Measurements from ENCODE around the gene IER3. TPM values are rescaled to one million over a fixed set of nuclear protein-coding genes. Genes with fewer than 3 reads are reported as not detected.

The IER3 gene
- total and polyA plus RNA-seq, 8 donors = 5.5 to 77.0 (median 16.3) TPM

DNA sequence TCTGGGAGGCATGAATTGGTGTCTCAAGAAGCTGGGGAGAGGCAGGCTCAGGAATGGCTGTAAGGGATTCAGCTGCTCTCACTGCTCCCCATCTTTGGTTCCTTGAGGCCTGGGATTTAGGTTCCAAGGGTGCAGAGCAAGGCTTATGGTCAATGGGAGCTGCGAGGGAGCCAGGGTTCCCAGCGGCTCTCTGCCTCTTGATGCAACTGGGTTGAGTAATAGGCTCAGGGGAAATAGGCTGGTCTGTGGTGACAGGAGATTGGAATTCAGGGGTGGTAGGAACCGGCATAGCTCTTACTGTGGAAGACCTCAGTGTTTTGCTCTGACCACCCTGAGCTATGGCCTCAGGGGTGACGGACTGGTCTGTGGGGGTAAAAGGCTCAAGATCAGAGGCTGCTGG lies 40.5 kb downstream of the IER3 start:
- peaks cover 0 to 21% of the 10 kb centered on the region in 2 donors for H3K4me1 ChIP-seq
- H3K4me3 ChIP-seq = no peak overlapping the region
- TF ChIP-seq, protein P1, sequence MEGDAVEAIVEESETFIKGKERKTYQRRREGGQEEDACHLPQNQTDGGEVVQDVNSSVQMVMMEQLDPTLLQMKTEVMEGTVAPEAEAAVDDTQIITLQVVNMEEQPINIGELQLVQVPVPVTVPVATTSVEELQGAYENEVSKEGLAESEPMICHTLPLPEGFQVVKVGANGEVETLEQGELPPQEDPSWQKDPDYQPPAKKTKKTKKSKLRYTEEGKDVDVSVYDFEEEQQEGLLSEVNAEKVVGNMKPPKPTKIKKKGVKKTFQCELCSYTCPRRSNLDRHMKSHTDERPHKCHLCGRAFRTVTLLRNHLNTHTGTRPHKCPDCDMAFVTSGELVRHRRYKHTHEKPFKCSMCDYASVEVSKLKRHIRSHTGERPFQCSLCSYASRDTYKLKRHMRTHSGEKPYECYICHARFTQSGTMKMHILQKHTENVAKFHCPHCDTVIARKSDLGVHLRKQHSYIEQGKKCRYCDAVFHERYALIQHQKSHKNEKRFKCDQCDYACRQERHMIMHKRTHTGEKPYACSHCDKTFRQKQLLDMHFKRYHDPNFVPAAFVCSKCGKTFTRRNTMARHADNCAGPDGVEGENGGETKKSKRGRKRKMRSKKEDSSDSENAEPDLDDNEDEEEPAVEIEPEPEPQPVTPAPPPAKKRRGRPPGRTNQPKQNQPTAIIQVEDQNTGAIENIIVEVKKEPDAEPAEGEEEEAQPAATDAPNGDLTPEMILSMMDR (IDR thresholded peaks at IDR 0.05) = no peak
- H3K27ac ChIP-seq = no peak overlapping the region
- DNase-seq (no peak), ATAC-seq (no peak)
- no peaks in the 10 kb centered on the region for H3K27me3 ChIP-seq
- H3K36me3 ChIP-seq = peaks cover 0 to 55% of the 10 kb centered on the region in 2 donors
- H3K9me3 ChIP-seq = no peaks in the 10 kb centered on the region
- intact Hi-C loops (cut with DNase I) = no loop called here

DNA sequence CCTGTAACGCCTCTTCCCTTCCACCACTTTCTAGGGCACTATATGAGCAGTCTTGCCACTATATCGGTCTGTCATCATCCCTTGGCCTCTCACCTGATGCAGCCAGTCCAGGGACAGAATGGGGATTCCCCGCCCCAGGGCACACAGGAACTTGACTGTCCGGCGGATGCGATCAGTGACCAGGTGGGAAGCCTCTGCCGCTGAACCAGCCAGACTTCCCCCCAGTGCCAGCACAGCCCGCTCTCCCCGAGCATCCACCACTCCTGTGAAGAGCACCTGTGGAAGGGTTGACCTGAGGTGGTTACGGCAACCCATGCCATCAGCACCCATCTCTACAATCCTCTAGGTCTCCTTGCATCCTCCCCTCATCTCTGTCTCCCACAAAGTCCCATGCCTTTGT lies 41.3 kb downstream of the IER3 start:
- no peaks in the 10 kb centered on the region for H3K27me3 ChIP-seq
- peaks cover 0 to 52% of the 10 kb centered on the region in 2 donors for H3K36me3 ChIP-seq
- no peaks in the 10 kb centered on the region for H3K9me3 ChIP-seq
- peaks cover 0 to 21% of the 10 kb centered on the region in 2 donors for H3K4me1 ChIP-seq
- TF ChIP-seq, protein P1 (IDR thresholded peaks at IDR 0.05) = no peak
- ATAC-seq = no peak
- no peak overlapping the region for H3K27ac ChIP-seq
- intact Hi-C loops (cut with DNase I) = no loop called here
- no peak for DNase-seq
- no peak overlapping the region for H3K4me3 ChIP-seq

DNA sequence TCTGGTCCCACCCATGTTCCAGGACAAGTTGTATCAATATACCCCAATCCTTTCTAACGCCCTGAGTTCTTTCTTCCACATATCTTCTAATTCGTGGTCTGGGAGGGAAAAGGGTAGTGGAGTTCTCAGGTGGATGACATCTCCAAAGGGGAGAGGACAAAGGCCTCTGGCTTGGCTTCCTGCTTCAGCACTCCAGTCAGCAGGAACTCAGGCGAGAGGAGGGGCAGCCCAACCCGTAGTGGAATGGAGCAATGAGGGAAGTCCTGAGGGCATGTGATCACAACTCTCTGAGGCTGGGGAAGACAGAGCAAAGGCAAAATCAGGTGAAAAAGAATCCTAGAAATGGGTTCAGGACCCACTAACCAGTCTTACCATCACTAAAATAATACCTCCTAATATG lies 44.0 kb downstream of the IER3 start:
- TF ChIP-seq, protein P1 (IDR thresholded peaks at IDR 0.05) = no peak
- no peak overlapping the region for H3K4me3 ChIP-seq
- DNase-seq (no peak), ATAC-seq (peak; percentile 87)
- peak overlapping the region in 1 of 2 donors; percentile 18 for H3K27ac ChIP-seq
- H3K27me3 ChIP-seq = no peaks in the 10 kb centered on the region
- no peaks in the 10 kb centered on the region for H3K9me3 ChIP-seq
- intact Hi-C loops (cut with DNase I) = no loop called here
- H3K36me3 ChIP-seq = peaks cover 0 to 27% of the 10 kb centered on the region in 2 donors
- peaks cover 0 to 21% of the 10 kb centered on the region in 2 donors for H3K4me1 ChIP-seq

DNA sequence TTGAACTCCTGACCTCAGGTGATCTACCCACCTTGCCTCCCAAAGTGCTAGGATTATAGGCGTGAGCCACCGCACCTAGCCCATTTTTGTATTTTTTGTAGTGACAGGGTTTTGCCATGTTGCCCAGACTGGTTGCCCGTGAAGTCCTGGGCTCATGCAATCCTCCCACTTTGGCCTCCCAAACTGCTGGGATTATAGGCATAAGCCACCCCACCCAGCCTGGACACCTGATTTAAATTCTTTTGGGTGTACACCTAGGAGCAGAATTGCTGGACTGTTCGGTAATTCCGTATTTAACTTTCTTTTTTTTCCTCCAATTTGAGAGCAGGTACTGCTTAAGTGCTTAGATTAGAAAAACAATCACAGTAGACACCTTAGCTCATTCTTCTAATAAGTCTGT lies 47.9 kb downstream of the IER3 start:
- DNase-seq (no peak), ATAC-seq (no peak)
- Histone ChIP-seq H3K27me3 (no peaks in the 10 kb centered on the region), H3K36me3 (no peaks in the 10 kb centered on the region), H3K9me3 (no peaks in the 10 kb centered on the region), H3K27ac (no peak overlapping the region), H3K4me1 (peaks cover 0 to 11% of the 10 kb centered on the region in 2 donors), H3K4me3 (no peak overlapping the region)
- intact Hi-C loops (cut with DNase I) = no loop called here
- TF ChIP-seq, protein P1 (IDR thresholded peaks at IDR 0.05) = no peak

Other genes starting within 250 kb of the IER3 start
- gene GNL1, start 188.1 kb downstream of the IER3 start, total RNA-seq = 10 to 100 TPM; 52.5 to 61.0 TPM
- 100 to 1,000 TPM in 4 of 6 donors, 10 to 100 TPM in 2; 96.5 to 108 (median 106) TPM for gene GNL1, start 188.1 kb downstream of the IER3 start, polyA plus RNA-seq (ENCODE audit: insufficient read length in 6 of 6)
- 10 to 100 TPM in 1 of 2 donors, 1 to 10 TPM in 1; 5.7 to 10.1 TPM for gene PRR3, start 187.3 kb downstream of the IER3 start, total RNA-seq
- 10 to 100 TPM; 34.5 to 44.1 (median 37.9) TPM for gene PRR3, start 187.3 kb downstream of the IER3 start, polyA plus RNA-seq (ENCODE audit: insufficient read length in 6 of 6)
- gene ABCF1, start 173.1 kb downstream of the IER3 start, total RNA-seq = 10 to 100 TPM; 37.9 to 47.6 TPM
- 10 to 100 TPM; 60.2 to 75.1 (median 62.1) TPM for gene ABCF1, start 173.1 kb downstream of the IER3 start, polyA plus RNA-seq (ENCODE audit: insufficient read length in 6 of 6)
- gene PPP1R10, start 127.3 kb downstream of the IER3 start, total RNA-seq = 10 to 100 TPM; 44.9 to 71.1 TPM
- 10 to 100 TPM; 47.1 to 59.3 (median 49.6) TPM for gene PPP1R10, start 127.3 kb downstream of the IER3 start, polyA plus RNA-seq (ENCODE audit: insufficient read length in 6 of 6)
- 10 to 100 TPM; 36.6 to 54.7 TPM for gene MRPS18B, start 126.7 kb downstream of the IER3 start, total RNA-seq
- 10 to 100 TPM; 41.2 to 50.5 (median 43.5) TPM for gene MRPS18B, start 126.7 kb downstream of the IER3 start, polyA plus RNA-seq (ENCODE audit: insufficient read length in 6 of 6)
- gene ATAT1, start 117.7 kb downstream of the IER3 start, total RNA-seq = 10 to 100 TPM in 1 of 2 donors, 1 to 10 TPM in 1; 8.6 to 10.6 TPM
- gene ATAT1, start 117.7 kb downstream of the IER3 start, polyA plus RNA-seq (ENCODE audit: insufficient read length in 6 of 6) = 10 to 100 TPM; 52.2 to 73.0 (median 64.2) TPM
- 10 to 100 TPM; 15.2 to 16.4 TPM for gene C6orf136, start 97.4 kb downstream of the IER3 start, total RNA-seq
- 10 to 100 TPM; 10.7 to 18.1 (median 14.4) TPM for gene C6orf136, start 97.4 kb downstream of the IER3 start, polyA plus RNA-seq (ENCODE audit: insufficient read length in 6 of 6)
- gene DHX16, start 71.5 kb downstream of the IER3 start, total RNA-seq = 10 to 100 TPM; 23.8 to 28.1 TPM
- 10 to 100 TPM; 34.0 to 43.4 (median 41.8) TPM for gene DHX16, start 71.5 kb downstream of the IER3 start, polyA plus RNA-seq (ENCODE audit: insufficient read length in 6 of 6)
- 100 to 1,000 TPM in 1 of 2 donors, 10 to 100 TPM in 1; 51.8 to 117 TPM for gene PPP1R18, start 57.9 kb downstream of the IER3 start, total RNA-seq
- gene PPP1R18, start 57.9 kb downstream of the IER3 start, polyA plus RNA-seq (ENCODE audit: insufficient read length in 6 of 6) = 10 to 100 TPM; 36.7 to 54.4 (median 42.4) TPM
- gene NRM, start 53.6 kb downstream of the IER3 start, total RNA-seq = 10 to 100 TPM; 13.1 to 17.4 TPM
- gene NRM, start 53.6 kb downstream of the IER3 start, polyA plus RNA-seq (ENCODE audit: insufficient read length in 6 of 6) = 10 to 100 TPM; 36.9 to 55.1 (median 41.1) TPM
- gene MDC1, start 27.3 kb downstream of the IER3 start, total RNA-seq = 10 to 100 TPM; 28.2 to 38.6 TPM
- gene MDC1, start 27.3 kb downstream of the IER3 start, polyA plus RNA-seq (ENCODE audit: insufficient read length in 6 of 6) = 10 to 100 TPM; 43.5 to 53.6 (median 49.9) TPM
- gene TUBB, start 24.2 kb downstream of the IER3 start, total RNA-seq = 100 to 1,000 TPM; 409 to 602 TPM
- gene TUBB, start 24.2 kb downstream of the IER3 start, polyA plus RNA-seq (ENCODE audit: insufficient read length in 6 of 6) = 1,000 to 10,000 TPM; 1,093 to 1,665 (median 1,153) TPM
- 100 to 1,000 TPM; 148 to 206 TPM for gene FLOT1, start 1.9 kb downstream of the IER3 start, total RNA-seq
- 100 to 1,000 TPM; 115 to 135 (median 124) TPM for gene FLOT1, start 1.9 kb downstream of the IER3 start, polyA plus RNA-seq (ENCODE audit: insufficient read length in 6 of 6)
- 100 to 1,000 TPM in 1 of 2 donors, 10 to 100 TPM in 1; 77.9 to 148 TPM for gene DDR1, start 140.0 kb upstream of the IER3 start, total RNA-seq
- gene DDR1, start 140.0 kb upstream of the IER3 start, polyA plus RNA-seq (ENCODE audit: insufficient read length in 6 of 6) = 10 to 100 TPM; 79.5 to 99.9 (median 90.0) TPM
- 10 to 100 TPM; 29.5 to 34.2 TPM for gene GTF2H4, start 163.7 kb upstream of the IER3 start, total RNA-seq
- 10 to 100 TPM; 35.5 to 59.5 (median 53.0) TPM for gene GTF2H4, start 163.7 kb upstream of the IER3 start, polyA plus RNA-seq (ENCODE audit: insufficient read length in 6 of 6)
- 10 to 100 TPM; 34.0 to 40.3 TPM for gene VARS2, start 169.7 kb upstream of the IER3 start, total RNA-seq
- gene VARS2, start 169.7 kb upstream of the IER3 start, polyA plus RNA-seq (ENCODE audit: insufficient read length in 6 of 6) = 10 to 100 TPM; 42.3 to 54.3 (median 46.9) TPM
- 100 to 1,000 TPM; 213 to 384 TPM for gene SFTA2, start 187.6 kb upstream of the IER3 start, total RNA-seq
- 10 to 100 TPM in 5 of 6 donors, 1 to 10 TPM in 1; 9.3 to 19.6 (median 15.5) TPM for gene SFTA2, start 187.6 kb upstream of the IER3 start, polyA plus RNA-seq (ENCODE audit: insufficient read length in 6 of 6)
- 1 to 10 TPM; 2.5 to 4.0 TPM for gene MUCL3, start 196.4 kb upstream of the IER3 start, total RNA-seq
- under 1 TPM; 0.07 to 0.21 (median 0.11) TPM for gene MUCL3, start 196.4 kb upstream of the IER3 start, polyA plus RNA-seq (ENCODE audit: insufficient read length in 6 of 6)
- gene MUC21, start 239.2 kb upstream of the IER3 start, total RNA-seq = 1 to 10 TPM; 8.5 to 9.5 TPM
- gene MUC21, start 239.2 kb upstream of the IER3 start, polyA plus RNA-seq (ENCODE audit: insufficient read length in 6 of 6) = under 1 TPM in 2 of 6 donors, not detected in 4; 0.04 to 0.05 TPM